Testis (tissue), 5 donors: ENCODE results near the gene FGF6. TPM values are rescaled to one million over a fixed set of nuclear protein-coding genes. Genes with fewer than 3 reads are reported as not detected.

Source experiments
- DNase-seq: peaks from one replicate; pipeline ENCODE4 v3.0.0-alpha.2; 2019
- H3K27ac ChIP-seq, 2 donors: fragments of 200-600 bp; sonication (generic); one replicate each; pipeline ENCODE4 v1.5.1; 2019
- H3K27me3 ChIP-seq: fragments of 200-600 bp; sonication (generic); one replicate; pipeline ENCODE4 v1.5.1; 2019
- H3K36me3 ChIP-seq: fragments of 200-600 bp; sonication (generic); one replicate; pipeline ENCODE4 v1.5.1; 2017; ENCODE audit warnings: low read depth; ENCODE audit errors: missing control alignments
- H3K4me1 ChIP-seq: fragments of 200-600 bp; sonication (generic); one replicate; pipeline ENCODE4 v1.5.1; 2019
- H3K4me3 ChIP-seq, 2 donors: fragments of 200-600 bp; sonication (generic); one replicate each; pipeline ENCODE4 v1.5.1; 2017 to 2019
- H3K9me3 ChIP-seq: fragments of 200-600 bp; sonication (generic); one replicate; pipeline ENCODE4 v1.5.1; 2017
- POLR2A ChIP-seq: fragments of 450-650 bp; IDR thresholded peaks from one replicate; pipeline ENCODE4 v1.6.1; 2017; ENCODE audit warnings: antibody characterized with exemption, mild to moderate bottlenecking, moderate library complexity
- WGBS, 2 donors: methylation state at CpG; one replicate each; pipeline ENCODE4 v1.1.5; 2018; 5-methylcytosine and 5-hydroxymethylcytosine counted together
- intact Hi-C: fragments of 100-400 bp; cut with DNase I; formaldehyde crosslinking; loops from one replicate; pipeline ENCODE4 v1.15.1; 2023; ENCODE audit warnings: low total_unique reads
- long read RNA-seq, 2 donors: transcript quantifications; one replicate each; lab custom pipeline, GENCODE V29; 2026
- polyA plus RNA-seq: library from polyadenylated mRNA; stranded (reverse); fragments of 350-450 nt; fragmentation: Illumina TruSeq; extraction: RNeasy Lipid Tissue Mini Kit (QIAGEN cat#74804); gene quantifications from one replicate; pipeline ENCODE4 v1.2.3, GENCODE V29; 2014; ENCODE audit warnings: low read depth, low replicate concordance; ENCODE audit not compliant: insufficient read depth
- total RNA-seq, 2 donors: library from RNA; depleted of rRNA; stranded (reverse); fragments of >200 nt; gene quantifications; one replicate each; pipeline ENCODE4 v1.2.3, GENCODE V29; 2016
- TF ChIP-seq, protein P1 (sequence below), 3 experiments: fragments of 450-650 bp in 2 of 3; fragments of 200-600 bp in 1 of 3; sonication (generic) in 1 of 3; IDR thresholded peaks; one replicate each; pipeline ENCODE4 v1.5.1; 2016 to 2019; ENCODE audit warnings: antibody characterized with exemption in 3 of 3, mild to moderate bottlenecking in 2 of 3, moderate library complexity in 1 of 3

The FGF6 gene, protein sequence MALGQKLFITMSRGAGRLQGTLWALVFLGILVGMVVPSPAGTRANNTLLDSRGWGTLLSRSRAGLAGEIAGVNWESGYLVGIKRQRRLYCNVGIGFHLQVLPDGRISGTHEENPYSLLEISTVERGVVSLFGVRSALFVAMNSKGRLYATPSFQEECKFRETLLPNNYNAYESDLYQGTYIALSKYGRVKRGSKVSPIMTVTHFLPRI
- total RNA-seq (not detected), polyA plus RNA-seq (not detected)
- long read RNA-seq, donor 1, result 0 reads
- long read RNA-seq, donor 2, result 0 reads

- Histone ChIP-seq H3K4me1 (no peaks in the 10 kb centered on the region), H3K27me3 (no peaks in the 10 kb centered on the region), H3K9me3 (no peaks in the 10 kb centered on the region), H3K27ac (no peak within 1 kb of the TSS), H3K36me3 (no peaks in the 10 kb centered on the region), H3K4me3 (no peak within 1 kb of the TSS)
- 63 to 78% methylated on average over 19 to 41 of the region's 42 CpGs for WGBS, 2 donors
- no peak for DNase-seq
- TF ChIP-seq POLR2A, result no peak
- TF ChIP-seq, protein P1, sequence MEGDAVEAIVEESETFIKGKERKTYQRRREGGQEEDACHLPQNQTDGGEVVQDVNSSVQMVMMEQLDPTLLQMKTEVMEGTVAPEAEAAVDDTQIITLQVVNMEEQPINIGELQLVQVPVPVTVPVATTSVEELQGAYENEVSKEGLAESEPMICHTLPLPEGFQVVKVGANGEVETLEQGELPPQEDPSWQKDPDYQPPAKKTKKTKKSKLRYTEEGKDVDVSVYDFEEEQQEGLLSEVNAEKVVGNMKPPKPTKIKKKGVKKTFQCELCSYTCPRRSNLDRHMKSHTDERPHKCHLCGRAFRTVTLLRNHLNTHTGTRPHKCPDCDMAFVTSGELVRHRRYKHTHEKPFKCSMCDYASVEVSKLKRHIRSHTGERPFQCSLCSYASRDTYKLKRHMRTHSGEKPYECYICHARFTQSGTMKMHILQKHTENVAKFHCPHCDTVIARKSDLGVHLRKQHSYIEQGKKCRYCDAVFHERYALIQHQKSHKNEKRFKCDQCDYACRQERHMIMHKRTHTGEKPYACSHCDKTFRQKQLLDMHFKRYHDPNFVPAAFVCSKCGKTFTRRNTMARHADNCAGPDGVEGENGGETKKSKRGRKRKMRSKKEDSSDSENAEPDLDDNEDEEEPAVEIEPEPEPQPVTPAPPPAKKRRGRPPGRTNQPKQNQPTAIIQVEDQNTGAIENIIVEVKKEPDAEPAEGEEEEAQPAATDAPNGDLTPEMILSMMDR (IDR thresholded peaks at IDR 0.05), result no peak
- intact Hi-C loops, result no loop called here
Measured at GRCh38 chr12:4445156-4446101, at the start of gene FGF6. Gene FGF6 (minus strand): TSS chr12:4445815. CDS start chr12:4445570, 245 bp downstream.

GRCh38 chr12:4490973-4491372, 45.4 kb upstream of the FGF6 start:
- Histone ChIP-seq H3K4me1 (no peaks in the 10 kb centered on the region), H3K27me3 (no peaks in the 10 kb centered on the region), H3K36me3 (no peaks in the 10 kb centered on the region), H3K27ac (no peak overlapping the region), H3K9me3 (no peaks in the 10 kb centered on the region), H3K4me3 (no peak overlapping the region)
- intact Hi-C loops, result no loop called here
- DNase-seq, result no peak
- WGBS, 2 donors, result 92% methylated on average over 1 of the region's 1 CpG
- TF ChIP-seq, protein P1 (IDR thresholded peaks at IDR 0.05), result no peak

DNA sequence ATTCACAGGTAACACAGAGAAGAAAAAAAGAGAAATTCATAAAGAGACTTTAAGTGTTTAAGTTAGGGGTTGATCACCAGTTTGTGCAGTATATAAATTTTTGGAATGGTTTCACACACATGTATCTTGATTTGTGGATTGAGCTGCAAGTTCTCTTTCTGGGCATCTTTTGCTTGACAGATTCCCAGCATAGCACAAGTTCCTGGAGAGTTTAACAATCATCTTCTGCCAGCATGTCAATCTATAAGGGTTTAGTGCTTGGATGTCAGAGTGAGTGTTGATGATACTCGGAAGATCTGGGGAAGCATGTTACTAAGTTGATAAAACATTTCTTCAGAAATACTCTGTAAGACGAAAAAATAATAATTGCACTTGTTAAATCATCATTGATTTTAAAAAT, 43.9 kb upstream of the FGF6 start:
- 93 to 94% methylated on average over 2 of the region's 2 CpGs for WGBS, 2 donors
- no peak for TF ChIP-seq POLR2A
- TF ChIP-seq, protein P1 (IDR thresholded peaks at IDR 0.05), result no peak
- no peak for DNase-seq
- intact Hi-C loops, result no loop called here
- H3K4me1 ChIP-seq, result no peaks in the 10 kb centered on the region
- H3K4me3 ChIP-seq, result no peak overlapping the region
- H3K27me3 ChIP-seq, result no peaks in the 10 kb centered on the region
- H3K27ac ChIP-seq, result no peak overlapping the region
- no peaks in the 10 kb centered on the region for H3K9me3 ChIP-seq
- no peaks in the 10 kb centered on the region for H3K36me3 ChIP-seq

DNA sequence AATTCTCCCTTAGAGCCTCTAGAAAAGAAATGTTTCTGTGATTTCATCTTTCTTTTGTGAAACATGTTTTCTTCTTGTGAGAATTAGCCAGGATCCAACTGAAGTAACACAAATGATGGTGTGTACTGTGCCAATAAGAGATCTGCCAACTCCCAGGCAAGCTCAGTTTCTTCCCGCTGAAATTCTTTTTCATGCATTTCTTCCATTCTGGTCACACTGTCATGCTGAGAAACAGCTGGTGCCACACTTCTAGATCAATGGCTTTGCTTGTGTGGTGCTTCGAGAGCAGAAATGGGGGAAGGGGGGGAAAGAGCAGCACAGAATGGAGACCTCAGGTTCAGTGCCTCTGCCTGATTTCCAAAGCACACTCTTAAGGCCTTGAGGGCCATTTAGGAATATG, 41.4 kb upstream of the FGF6 start:
- Histone ChIP-seq H3K4me3 (no peak overlapping the region), H3K4me1 (no peaks in the 10 kb centered on the region), H3K36me3 (no peaks in the 10 kb centered on the region), H3K27me3 (no peaks in the 10 kb centered on the region), H3K9me3 (no peaks in the 10 kb centered on the region), H3K27ac (no peak overlapping the region)
- TF ChIP-seq, protein P1 (IDR thresholded peaks at IDR 0.05), result no peak
- TF ChIP-seq POLR2A, result no peak
- intact Hi-C loops, result no loop called here
- no peak for DNase-seq
- WGBS, 2 donors, result 55 to 73% methylated on average over 2 of the region's 2 CpGs
